WTC11 (cell line): ENCODE measurements around the gene SH3TC2. TPM values are rescaled to one million over a fixed set of nuclear protein-coding genes. Genes with fewer than 3 reads are reported as not detected.

Experiments used
- ATAC-seq: fragments of 200-7000 bp; cut with Tn5 transposase; 2 replicates; pipeline ENCODE4 v1.10.0; 2021; ENCODE audit warnings: mild to moderate bottlenecking, moderate library complexity
- CTCF ChIA-PET: fragments of 300-600 bp; sonication (Branson Sonifier 250); formaldehyde crosslinking; loops from one replicate; lab custom pipeline; 2021; ENCODE audit warnings: antibody characterized with exemption; lab: Charles Lee
- POLR2A ChIA-PET: fragments of 350-600 bp; sonication (Branson Sonifier 250); formaldehyde crosslinking; loops from one replicate; lab custom pipeline; 2021; ENCODE audit warnings: antibody characterized with exemption; lab: Charles Lee
- DNase-seq: peaks from one replicate; pipeline ENCODE4 v3.0.0; 2021; ENCODE audit warnings: low spot score
- H3K27ac Mint-ChIP-seq: 2 replicates; pipeline ENCODE4 v1.8.0; 2021; ENCODE audit warnings: mixed read lengths
- H3K27me3 Mint-ChIP-seq: 2 replicates; pipeline ENCODE4 v1.8.0; 2021; ENCODE audit warnings: low read depth, mild to moderate bottlenecking, moderate library complexity, mixed read lengths
- H3K36me3 Mint-ChIP-seq: 2 replicates; pipeline ENCODE4 v1.8.0; 2021; ENCODE audit warnings: mixed read lengths
- H3K4me1 Mint-ChIP-seq: 2 replicates; pipeline ENCODE4 v1.8.0; 2022; ENCODE audit warnings: mixed read lengths
- H3K4me3 Mint-ChIP-seq: 2 replicates; pipeline ENCODE4 v1.8.0; 2021; ENCODE audit warnings: mild to moderate bottlenecking, moderate library complexity, mixed read lengths
- H3K9me3 Mint-ChIP-seq: 2 replicates; pipeline ENCODE4 v1.8.0; 2021; ENCODE audit warnings: mixed read lengths
- ATF2 ChIP-seq: sonication (generic); formaldehyde crosslinking; IDR thresholded peaks from 2 replicates; pipeline ENCODE4 v1.8.1; 2022; ENCODE audit warnings: low read depth, missing genetic modification reagents, borderline replicate concordance
- CDX4 ChIP-seq: fragments of 250-450 bp; sonication (Bioruptor Pico); IDR thresholded peaks from 2 replicates; pipeline ENCODE4 v1.9.0; 2021; ENCODE audit warnings: moderate library complexity, mild to moderate bottlenecking, inconsistent platforms, borderline replicate concordance
- CREM ChIP-seq: sonication (generic); formaldehyde crosslinking; IDR thresholded peaks from 2 replicates; pipeline ENCODE4 v1.8.1; 2022; ENCODE audit warnings: mild to moderate bottlenecking, missing genetic modification reagents, moderate library complexity
- EMX1 ChIP-seq: fragments of 250-450 bp; sonication (Bioruptor Pico); IDR thresholded peaks from 2 replicates; pipeline ENCODE4 v1.8.0; 2021; ENCODE audit warnings: mild to moderate bottlenecking
- FOXK1 ChIP-seq: sonication (generic); formaldehyde crosslinking; IDR thresholded peaks from 2 replicates; pipeline ENCODE4 v1.8.0; 2022; ENCODE audit warnings: mild to moderate bottlenecking, moderate library complexity, missing genetic modification reagents
- GRHL2 ChIP-seq: fragments of 250-450 bp; sonication (Bioruptor Pico); IDR thresholded peaks from 2 replicates; pipeline ENCODE4 v1.8.0; 2022; ENCODE audit warnings: mild to moderate bottlenecking, moderate library complexity; ENCODE audit not compliant: insufficient replicate concordance, severe bottlenecking
- GTF2I ChIP-seq: fragments of 250-450 bp; sonication (Bioruptor Pico); conservative IDR thresholded peaks from 2 replicates; pipeline ENCODE4 v1.4.0; 2021; ENCODE audit warnings: mild to moderate bottlenecking
- HMGXB4 ChIP-seq: sonication (generic); formaldehyde crosslinking; IDR thresholded peaks from 2 replicates; pipeline ENCODE4 v1.8.1; 2023; ENCODE audit warnings: mild to moderate bottlenecking, moderate library complexity, missing genetic modification reagents
- MYBL2 ChIP-seq: sonication (generic); formaldehyde crosslinking; IDR thresholded peaks from 2 replicates; pipeline ENCODE4 v1.8.1; 2023; ENCODE audit warnings: mild to moderate bottlenecking, moderate library complexity, missing genetic modification reagents
- NR3C1 ChIP-seq: sonication (generic); formaldehyde crosslinking; conservative IDR thresholded peaks from 2 replicates; pipeline ENCODE4 v1.8.1; 2023; ENCODE audit warnings: low read depth, mild to moderate bottlenecking, missing genetic modification reagents
- SMAD3 ChIP-seq: sonication (generic); formaldehyde crosslinking; IDR thresholded peaks from 2 replicates; pipeline ENCODE4 v1.8.0; 2022; ENCODE audit warnings: missing genetic modification reagents, mild to moderate bottlenecking, borderline replicate concordance
- SMAD4 ChIP-seq: sonication (generic); formaldehyde crosslinking; IDR thresholded peaks from 2 replicates; pipeline ENCODE4 v1.8.0; 2022; ENCODE audit warnings: mild to moderate bottlenecking, missing genetic modification reagents
- ZNF263 ChIP-seq: sonication (generic); formaldehyde crosslinking; IDR thresholded peaks from 2 replicates; pipeline ENCODE4 v1.8.1; 2022; ENCODE audit warnings: low read depth, mild to moderate bottlenecking, moderate library complexity, missing genetic modification reagents
- ZNF423 ChIP-seq: fragments of 250-450 bp; sonication (Bioruptor Pico); IDR thresholded peaks from 2 replicates; pipeline ENCODE4 v2.1.2; 2022; ENCODE audit warnings: mild to moderate bottlenecking, moderate library complexity
- ZNF671 ChIP-seq: fragments of 250-450 bp; sonication (Bioruptor Pico); IDR thresholded peaks from 2 replicates; pipeline ENCODE4 v1.8.0; 2021; ENCODE audit warnings: mild to moderate bottlenecking
- total RNA-seq: library from RNA; stranded (reverse); gene quantifications from 3 replicates; pipeline ENCODE4 v1.2.3, GENCODE V29; 2021
- TF ChIP-seq, protein P1 (sequence below): sonication (generic); formaldehyde crosslinking; IDR thresholded peaks from 2 replicates; pipeline ENCODE4 v1.8.0; 2022; ENCODE audit warnings: mild to moderate bottlenecking, missing genetic modification reagents
- TF ChIP-seq, protein P2 (sequence below): fragments of 250-450 bp; sonication (Bioruptor Pico); IDR thresholded peaks from 2 replicates; pipeline ENCODE4 v1.9.0; 2021; ENCODE audit warnings: mild to moderate bottlenecking, borderline replicate concordance
- TF ChIP-seq, protein P3 (sequence below): sonication (generic); formaldehyde crosslinking; IDR thresholded peaks from 2 replicates; pipeline ENCODE4 v1.8.1; 2023; ENCODE audit warnings: mild to moderate bottlenecking, missing genetic modification reagents
- TF ChIP-seq, protein P4 (sequence below): fragments of 250-450 bp; sonication (Bioruptor Pico); IDR thresholded peaks from 2 replicates; pipeline ENCODE4 v1.9.0; 2021; ENCODE audit warnings: mild to moderate bottlenecking

The SH3TC2 gene
- total RNA-seq, 1 experiment from 2014 or later, result 0.61 TPM

DNA sequence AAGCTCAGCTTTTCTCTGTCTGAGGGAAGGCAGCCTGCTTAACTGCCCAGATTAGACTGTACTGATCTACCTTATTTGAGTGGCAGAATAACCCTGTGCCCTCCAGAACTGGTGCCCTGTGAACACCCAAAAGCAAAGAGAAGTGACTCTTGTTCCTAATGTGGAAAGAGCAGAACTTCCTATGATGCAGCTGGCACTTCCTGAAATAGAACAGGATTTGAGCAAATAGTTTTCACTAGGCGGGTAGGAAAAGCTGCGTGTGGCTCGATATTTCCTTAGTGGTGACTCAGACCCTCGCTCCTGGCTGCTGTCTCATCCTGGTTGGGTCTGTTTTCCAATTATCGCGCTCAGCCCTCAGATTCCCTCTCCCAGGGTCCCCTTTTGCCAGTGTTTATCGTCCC is 89.9 kb downstream of the SH3TC2 start:
- ChIA-PET POLR2A (no interaction called here), CTCF (interaction anchor here (1.6 to 8.4 kb wide), 2 partner anchors 15 to 142 kb away, joined by 6 to 74 read pairs; no protein-coding TSS in a partner anchor)
- Mint-ChIP-seq H3K4me1 (peaks cover 33% of the 10 kb centered on the region), H3K27me3 (no peaks in the 10 kb centered on the region), H3K4me3 (no peak overlapping the region), H3K27ac (no peak overlapping the region), H3K36me3 (no peaks in the 10 kb centered on the region), H3K9me3 (no peaks in the 10 kb centered on the region)
- no peak for TF ChIP-seq ZNF263
- TF ChIP-seq, protein P1, sequence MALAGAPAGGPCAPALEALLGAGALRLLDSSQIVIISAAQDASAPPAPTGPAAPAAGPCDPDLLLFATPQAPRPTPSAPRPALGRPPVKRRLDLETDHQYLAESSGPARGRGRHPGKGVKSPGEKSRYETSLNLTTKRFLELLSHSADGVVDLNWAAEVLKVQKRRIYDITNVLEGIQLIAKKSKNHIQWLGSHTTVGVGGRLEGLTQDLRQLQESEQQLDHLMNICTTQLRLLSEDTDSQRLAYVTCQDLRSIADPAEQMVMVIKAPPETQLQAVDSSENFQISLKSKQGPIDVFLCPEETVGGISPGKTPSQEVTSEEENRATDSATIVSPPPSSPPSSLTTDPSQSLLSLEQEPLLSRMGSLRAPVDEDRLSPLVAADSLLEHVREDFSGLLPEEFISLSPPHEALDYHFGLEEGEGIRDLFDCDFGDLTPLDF (CRISPR knock-in tag), result no peak
- TF ChIP-seq, protein P2, sequence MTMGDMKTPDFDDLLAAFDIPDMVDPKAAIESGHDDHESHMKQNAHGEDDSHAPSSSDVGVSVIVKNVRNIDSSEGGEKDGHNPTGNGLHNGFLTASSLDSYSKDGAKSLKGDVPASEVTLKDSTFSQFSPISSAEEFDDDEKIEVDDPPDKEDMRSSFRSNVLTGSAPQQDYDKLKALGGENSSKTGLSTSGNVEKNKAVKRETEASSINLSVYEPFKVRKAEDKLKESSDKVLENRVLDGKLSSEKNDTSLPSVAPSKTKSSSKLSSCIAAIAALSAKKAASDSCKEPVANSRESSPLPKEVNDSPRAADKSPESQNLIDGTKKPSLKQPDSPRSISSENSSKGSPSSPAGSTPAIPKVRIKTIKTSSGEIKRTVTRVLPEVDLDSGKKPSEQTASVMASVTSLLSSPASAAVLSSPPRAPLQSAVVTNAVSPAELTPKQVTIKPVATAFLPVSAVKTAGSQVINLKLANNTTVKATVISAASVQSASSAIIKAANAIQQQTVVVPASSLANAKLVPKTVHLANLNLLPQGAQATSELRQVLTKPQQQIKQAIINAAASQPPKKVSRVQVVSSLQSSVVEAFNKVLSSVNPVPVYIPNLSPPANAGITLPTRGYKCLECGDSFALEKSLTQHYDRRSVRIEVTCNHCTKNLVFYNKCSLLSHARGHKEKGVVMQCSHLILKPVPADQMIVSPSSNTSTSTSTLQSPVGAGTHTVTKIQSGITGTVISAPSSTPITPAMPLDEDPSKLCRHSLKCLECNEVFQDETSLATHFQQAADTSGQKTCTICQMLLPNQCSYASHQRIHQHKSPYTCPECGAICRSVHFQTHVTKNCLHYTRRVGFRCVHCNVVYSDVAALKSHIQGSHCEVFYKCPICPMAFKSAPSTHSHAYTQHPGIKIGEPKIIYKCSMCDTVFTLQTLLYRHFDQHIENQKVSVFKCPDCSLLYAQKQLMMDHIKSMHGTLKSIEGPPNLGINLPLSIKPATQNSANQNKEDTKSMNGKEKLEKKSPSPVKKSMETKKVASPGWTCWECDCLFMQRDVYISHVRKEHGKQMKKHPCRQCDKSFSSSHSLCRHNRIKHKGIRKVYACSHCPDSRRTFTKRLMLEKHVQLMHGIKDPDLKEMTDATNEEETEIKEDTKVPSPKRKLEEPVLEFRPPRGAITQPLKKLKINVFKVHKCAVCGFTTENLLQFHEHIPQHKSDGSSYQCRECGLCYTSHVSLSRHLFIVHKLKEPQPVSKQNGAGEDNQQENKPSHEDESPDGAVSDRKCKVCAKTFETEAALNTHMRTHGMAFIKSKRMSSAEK (CRISPR knock-in tag), result no peak
- no peak for TF ChIP-seq HMGXB4
- TF ChIP-seq CREM, result no peak
- no peak for TF ChIP-seq FOXK1 (CRISPR knock-in tag)
- TF ChIP-seq SMAD3 (CRISPR knock-in tag), result no peak
- TF ChIP-seq NR3C1, result no peak
- TF ChIP-seq, protein P3, sequence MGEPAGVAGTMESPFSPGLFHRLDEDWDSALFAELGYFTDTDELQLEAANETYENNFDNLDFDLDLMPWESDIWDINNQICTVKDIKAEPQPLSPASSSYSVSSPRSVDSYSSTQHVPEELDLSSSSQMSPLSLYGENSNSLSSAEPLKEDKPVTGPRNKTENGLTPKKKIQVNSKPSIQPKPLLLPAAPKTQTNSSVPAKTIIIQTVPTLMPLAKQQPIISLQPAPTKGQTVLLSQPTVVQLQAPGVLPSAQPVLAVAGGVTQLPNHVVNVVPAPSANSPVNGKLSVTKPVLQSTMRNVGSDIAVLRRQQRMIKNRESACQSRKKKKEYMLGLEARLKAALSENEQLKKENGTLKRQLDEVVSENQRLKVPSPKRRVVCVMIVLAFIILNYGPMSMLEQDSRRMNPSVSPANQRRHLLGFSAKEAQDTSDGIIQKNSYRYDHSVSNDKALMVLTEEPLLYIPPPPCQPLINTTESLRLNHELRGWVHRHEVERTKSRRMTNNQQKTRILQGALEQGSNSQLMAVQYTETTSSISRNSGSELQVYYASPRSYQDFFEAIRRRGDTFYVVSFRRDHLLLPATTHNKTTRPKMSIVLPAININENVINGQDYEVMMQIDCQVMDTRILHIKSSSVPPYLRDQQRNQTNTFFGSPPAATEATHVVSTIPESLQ (CRISPR knock-in tag), result no peak
- TF ChIP-seq MYBL2 (CRISPR knock-in tag), result no peak
- no peak for TF ChIP-seq ZNF423
- no peak for TF ChIP-seq CDX4 (CRISPR knock-in tag)
- no peak for TF ChIP-seq ZNF671 (CRISPR knock-in tag)
- TF ChIP-seq, protein P4, sequence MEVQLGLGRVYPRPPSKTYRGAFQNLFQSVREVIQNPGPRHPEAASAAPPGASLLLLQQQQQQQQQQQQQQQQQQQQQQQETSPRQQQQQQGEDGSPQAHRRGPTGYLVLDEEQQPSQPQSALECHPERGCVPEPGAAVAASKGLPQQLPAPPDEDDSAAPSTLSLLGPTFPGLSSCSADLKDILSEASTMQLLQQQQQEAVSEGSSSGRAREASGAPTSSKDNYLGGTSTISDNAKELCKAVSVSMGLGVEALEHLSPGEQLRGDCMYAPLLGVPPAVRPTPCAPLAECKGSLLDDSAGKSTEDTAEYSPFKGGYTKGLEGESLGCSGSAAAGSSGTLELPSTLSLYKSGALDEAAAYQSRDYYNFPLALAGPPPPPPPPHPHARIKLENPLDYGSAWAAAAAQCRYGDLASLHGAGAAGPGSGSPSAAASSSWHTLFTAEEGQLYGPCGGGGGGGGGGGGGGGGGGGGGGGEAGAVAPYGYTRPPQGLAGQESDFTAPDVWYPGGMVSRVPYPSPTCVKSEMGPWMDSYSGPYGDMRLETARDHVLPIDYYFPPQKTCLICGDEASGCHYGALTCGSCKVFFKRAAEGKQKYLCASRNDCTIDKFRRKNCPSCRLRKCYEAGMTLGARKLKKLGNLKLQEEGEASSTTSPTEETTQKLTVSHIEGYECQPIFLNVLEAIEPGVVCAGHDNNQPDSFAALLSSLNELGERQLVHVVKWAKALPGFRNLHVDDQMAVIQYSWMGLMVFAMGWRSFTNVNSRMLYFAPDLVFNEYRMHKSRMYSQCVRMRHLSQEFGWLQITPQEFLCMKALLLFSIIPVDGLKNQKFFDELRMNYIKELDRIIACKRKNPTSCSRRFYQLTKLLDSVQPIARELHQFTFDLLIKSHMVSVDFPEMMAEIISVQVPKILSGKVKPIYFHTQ (CRISPR knock-in tag), result no peak
- no peak for TF ChIP-seq GTF2I (CRISPR knock-in tag)
- TF ChIP-seq GRHL2 (CRISPR knock-in tag), result no peak
- no peak for TF ChIP-seq SMAD4 (CRISPR knock-in tag)
- no peak for TF ChIP-seq EMX1
- TF ChIP-seq ATF2 (CRISPR knock-in tag), result no peak
- ATAC-seq (no peak), DNase-seq (no peak)
